H9 (cell line): ENCODE results near the gene TBC1D7. TPM values are rescaled to one million over a fixed set of nuclear protein-coding genes. Genes with fewer than 3 reads are reported as not detected.
A peak's percentile ranks its signal among the peaks of the same experiment; 100 is the strongest.

Experiments
- DNase-seq: peaks from one replicate; pipeline ENCODE4 v3.0.0-alpha.2; 2017
- H2AFZ ChIP-seq: one replicate; pipeline ENCODE4 v1.6.1; 2013; ENCODE audit warnings: mild to moderate bottlenecking, low read length, control low read depth, moderate library complexity
- H2AK5ac ChIP-seq: 2 replicates; pipeline ENCODE4 v1.6.1; 2013; ENCODE audit warnings: low read length, control low read depth, mixed read lengths; ENCODE audit not compliant: insufficient read length
- H2BK120ac ChIP-seq: one replicate; pipeline ENCODE4 v1.6.1; 2013; ENCODE audit warnings: low read depth, mild to moderate bottlenecking, low read length, control low read depth, inconsistent platforms; ENCODE audit not compliant: poor library complexity, severe bottlenecking
- H2BK12ac ChIP-seq: 2 replicates; pipeline ENCODE4 v1.6.1; 2013; ENCODE audit warnings: low read length, control low read depth, mixed read lengths, low read depth; ENCODE audit not compliant: insufficient read length
- H2BK15ac ChIP-seq: 2 replicates; pipeline ENCODE4 v1.6.1; 2013; ENCODE audit warnings: low read depth, low read length, control low read depth
- H2BK20ac ChIP-seq: one replicate; pipeline ENCODE4 v1.6.1; 2013; ENCODE audit warnings: low read depth, mild to moderate bottlenecking, low read length, control low read depth, inconsistent platforms; ENCODE audit not compliant: poor library complexity, severe bottlenecking
- H2BK5ac ChIP-seq: 2 replicates; pipeline ENCODE4 v1.6.1; 2013; ENCODE audit warnings: low read length, control low read depth, mixed read lengths; ENCODE audit not compliant: insufficient read length
- H3K14ac ChIP-seq: 2 replicates; pipeline ENCODE4 v1.6.1; 2013; ENCODE audit warnings: low read length, control low read depth; ENCODE audit not compliant: insufficient read depth
- H3K18ac ChIP-seq: 2 replicates; pipeline ENCODE4 v1.6.1; 2013; ENCODE audit warnings: low read depth, mild to moderate bottlenecking, mixed read lengths, low read length, control low read depth; ENCODE audit not compliant: insufficient read length
- H3K23ac ChIP-seq: 2 replicates; pipeline ENCODE4 v1.6.1; 2013; ENCODE audit warnings: low read length, control low read depth, mixed read lengths, low read depth; ENCODE audit not compliant: insufficient read length
- H3K23me2 ChIP-seq: 2 replicates; pipeline ENCODE4 v1.6.1; 2013; ENCODE audit warnings: low read depth, mild to moderate bottlenecking, mixed read lengths, low read length, control low read depth; ENCODE audit not compliant: insufficient read length, poor library complexity, severe bottlenecking
- H3K27ac ChIP-seq: 2 replicates; pipeline ENCODE4 v1.5.1; 2013; ENCODE audit warnings: low read length, control low read depth, mixed read lengths, low read depth; ENCODE audit not compliant: insufficient read length
- H3K27me3 ChIP-seq: 2 replicates; pipeline ENCODE4 v1.6.1; 2013; ENCODE audit warnings: low read length, control low read depth, inconsistent platforms; ENCODE audit not compliant: insufficient read depth
- H3K4ac ChIP-seq: 2 replicates; pipeline ENCODE4 v1.6.1; 2013; ENCODE audit warnings: low read depth, mild to moderate bottlenecking, control low read depth, inconsistent platforms, low read length, moderate library complexity
- H3K4me1 ChIP-seq: 2 replicates; pipeline ENCODE4 v1.6.1; 2013; ENCODE audit warnings: low read length, control low read depth, inconsistent platforms; ENCODE audit not compliant: insufficient read depth
- H3K4me2 ChIP-seq: 2 replicates; pipeline ENCODE4 v1.6.1; 2013; ENCODE audit warnings: low read length, control low read depth, mixed read lengths; ENCODE audit not compliant: insufficient read length, insufficient read depth
- H3K56ac ChIP-seq: 2 replicates; pipeline ENCODE4 v1.6.1; 2013; ENCODE audit warnings: low read depth, mild to moderate bottlenecking, mixed read lengths, low read length, control low read depth; ENCODE audit not compliant: insufficient read length
- H3K79me1 ChIP-seq: 2 replicates; pipeline ENCODE4 v1.6.1; 2013; ENCODE audit warnings: low read depth, mild to moderate bottlenecking, moderate library complexity, low read length, control low read depth, inconsistent platforms; ENCODE audit not compliant: insufficient read depth, poor library complexity, severe bottlenecking
- H3K79me2 ChIP-seq: 2 replicates; pipeline ENCODE4 v1.6.1; 2013; ENCODE audit warnings: low read length, control low read depth, inconsistent platforms; ENCODE audit not compliant: insufficient read depth
- H3K9ac ChIP-seq: 2 replicates; pipeline ENCODE4 v1.6.1; 2013; ENCODE audit warnings: low read length, control low read depth, mixed read lengths; ENCODE audit not compliant: insufficient read length; ENCODE audit errors: extremely low read depth
- H3K9me3 ChIP-seq: one replicate; pipeline ENCODE4 v1.6.1; 2013; ENCODE audit warnings: low read depth, low read length, inconsistent platforms; ENCODE audit not compliant: control insufficient read depth
- H3T11ph ChIP-seq: one replicate; pipeline ENCODE4 v1.6.1; 2013; ENCODE audit warnings: mild to moderate bottlenecking, low read length, control low read depth, inconsistent platforms
- H4K20me1 ChIP-seq: one replicate; pipeline ENCODE4 v1.6.1; 2013; ENCODE audit not compliant: control insufficient read depth, insufficient read length, insufficient read depth
- H4K5ac ChIP-seq: 2 replicates; pipeline ENCODE4 v1.6.1; 2013; ENCODE audit warnings: low read depth, mild to moderate bottlenecking, mixed read lengths, low read length, control low read depth; ENCODE audit not compliant: insufficient read length
- H4K8ac ChIP-seq: replicated peaks from 2 replicates; pipeline ENCODE4 v1.6.1; 2013; ENCODE audit warnings: low read length, control low read depth, mixed read lengths, low read depth; ENCODE audit not compliant: insufficient read length
- H4K91ac ChIP-seq: 2 replicates; pipeline ENCODE4 v1.6.1; 2013; ENCODE audit warnings: low read depth, mild to moderate bottlenecking, moderate library complexity, mixed read lengths, low read length, control low read depth; ENCODE audit not compliant: insufficient read length
- H3K27ac Mint-ChIP-seq, 3 experiments: 2 replicates in 2 of 3; 3 replicates in 1 of 3; pipeline ENCODE4 v1.8.0; 2020 to 2021; ENCODE audit warnings: mixed read lengths in 3 of 3, mild to moderate bottlenecking in 1 of 3, moderate library complexity in 1 of 3
- H3K27me3 Mint-ChIP-seq: 2 replicates; pipeline ENCODE4 v1.8.0; 2021; ENCODE audit warnings: low read depth, mild to moderate bottlenecking, moderate library complexity, mixed read lengths
- H3K36me3 Mint-ChIP-seq, 3 experiments: 2 replicates in 2 of 3; 3 replicates in 1 of 3; pipeline ENCODE4 v1.8.0; 2020 to 2021; ENCODE audit warnings: low read depth in 3 of 3, mixed read lengths in 3 of 3; ENCODE audit not compliant: insufficient read depth in 1 of 3
- H3K4me1 Mint-ChIP-seq, 2 experiments: 2 replicates each; pipeline ENCODE4 v1.8.0; 2020; ENCODE audit warnings: mixed read lengths in 2 of 2
- H3K4me3 Mint-ChIP-seq, 2 experiments: 2 replicates in 1 of 2; 3 replicates in 1 of 2; pipeline ENCODE4 v1.8.0; 2020 to 2021; ENCODE audit warnings: mild to moderate bottlenecking in 2 of 2, mixed read lengths in 2 of 2, moderate library complexity in 1 of 2
- H3K9me3 Mint-ChIP-seq, 2 experiments: 2 replicates in 1 of 2; 3 replicates in 1 of 2; pipeline ENCODE4 v1.8.0; 2020; ENCODE audit warnings: mild to moderate bottlenecking in 2 of 2, mixed read lengths in 2 of 2, moderate library complexity in 1 of 2
- CTCF ChIP-seq: fragments of 200-600 bp; sonication (generic); conservative IDR thresholded peaks from 3 replicates; pipeline ENCODE4 v1.8.0; 2021; ENCODE audit warnings: antibody characterized with exemption, mild to moderate bottlenecking
- WGBS: extraction: QIAGEN DNeasy Blood & Tissue Kit; methylation state at CpG from one replicate; pipeline ENCODE4 v1.1.7; 2013; ENCODE audit warnings: missing lambda C conversion rate, low lambda C conversion rate, mixed read lengths; ENCODE audit not compliant: insufficient read length; ENCODE audit errors: extremely low coverage; 5-methylcytosine and 5-hydroxymethylcytosine counted together
- total RNA-seq: library from RNA; stranded (reverse); gene quantifications from 2 replicates; pipeline ENCODE4 v1.2.1, GENCODE V29; 2021

Gene TBC1D7
- total RNA-seq, 1 experiment from 2014 or later = 33.9 TPM

- Histone ChIP-seq H3K18ac (no peak overlapping the region), H3K4me1 (no peaks in the 10 kb centered on the region), H3K79me1 (no peaks in the 10 kb centered on the region), H3K4me2 (no peak overlapping the region), H2AFZ (no peak overlapping the region), H4K20me1 (no peaks in the 10 kb centered on the region), H2AK5ac (no peak overlapping the region), H2BK12ac (no peak overlapping the region), H3K27me3 (no peaks in the 10 kb centered on the region), H3K4ac (no peak overlapping the region), H3K79me2 (no peaks in the 10 kb centered on the region), H3K14ac (no peak overlapping the region), H3K56ac (no peak overlapping the region), H3K23ac (no peak overlapping the region), H2BK5ac (no peak overlapping the region), H3K9ac (no peak overlapping the region), H2BK20ac (no peak overlapping the region), H3K23me2 (no peaks in the 10 kb centered on the region), H3K27ac (no peak overlapping the region), H3K9me3 (no peaks in the 10 kb centered on the region), H4K8ac (no peak overlapping the region), H4K5ac (no peak overlapping the region), H2BK120ac (no peak overlapping the region), H3T11ph (no peak overlapping the region), H4K91ac (no peak overlapping the region), H2BK15ac (no peak overlapping the region)
- no CpG with 5 or more reads among the region's 7 CpGs for WGBS
- Mint-ChIP-seq H3K27ac (peak overlapping the region in 2 of 3 experiments; percentile 40 to 68; a peak in 3 of 7 replicates), H3K36me3 (peaks cover 13 to 59% (median 50%) of the 10 kb centered on the region in 3 experiments; a peak in 6 of 7 replicates), H3K9me3 (no peaks in the 10 kb centered on the region), H3K4me1 (no peaks in the 10 kb centered on the region), H3K27me3 (no peaks in the 10 kb centered on the region), H3K4me3 (no peak overlapping the region)
- no peak for TF ChIP-seq CTCF
- DNase-seq = no peak
These were observed 20.8 kb downstream of the TBC1D7 start for GRCh38 chr6:13307508-13307995.
